Activated CD4-positive, alpha-beta memory T cell treated with anti-CD3 and anti-CD28 coated beads, Interleukin-2, amount 10 ng/mL, durations not matched to agents 7 days and 5 days (primary cell): ENCODE measurements around the gene CTDSP2. TPM values are rescaled to one million over a fixed set of nuclear protein-coding genes. Genes with fewer than 3 reads are reported as not detected.

Experiments
- CTCF ChIA-PET: fragments of 350-600 bp; sonication (Branson Sonifier 250); formaldehyde crosslinking; loops from one replicate; lab custom pipeline; 2021; ENCODE audit warnings: antibody characterized with exemption, inconsistent platforms; lab: Charles Lee
- POLR2A ChIA-PET: fragments of 350-600 bp; sonication (Branson Sonifier 250); formaldehyde crosslinking; loops from one replicate; lab custom pipeline; 2021; ENCODE audit warnings: antibody characterized with exemption; lab: Charles Lee
- DNase-seq: peaks from one replicate; pipeline ENCODE4 v3.0.0-alpha.2; 2020
- H3K27ac Mint-ChIP-seq: one replicate; pipeline ENCODE4 v1.8.0; 2021; ENCODE audit warnings: mild to moderate bottlenecking, mixed read lengths
- H3K27me3 Mint-ChIP-seq: one replicate; pipeline ENCODE4 v1.8.0; 2021; ENCODE audit warnings: mixed read lengths
- H3K36me3 Mint-ChIP-seq: one replicate; pipeline ENCODE4 v1.8.0; 2021; ENCODE audit warnings: low read depth, mixed read lengths
- H3K4me1 Mint-ChIP-seq: one replicate; pipeline ENCODE4 v1.8.0; 2021; ENCODE audit warnings: mixed read lengths
- H3K4me3 Mint-ChIP-seq: one replicate; pipeline ENCODE4 v1.8.0; 2021; ENCODE audit warnings: mild to moderate bottlenecking, mixed read lengths
- H3K9me3 Mint-ChIP-seq: one replicate; pipeline ENCODE4 v1.8.0; 2021; ENCODE audit warnings: mixed read lengths
- total RNA-seq, 2 experiments: library from RNA; stranded (reverse); gene quantifications; one replicate each; pipeline ENCODE4 v1.2.3, GENCODE V29; 2021

The CTDSP2 gene
- total RNA-seq, 2 experiments from 2014 or later: 137 to 141 TPM

DNA sequence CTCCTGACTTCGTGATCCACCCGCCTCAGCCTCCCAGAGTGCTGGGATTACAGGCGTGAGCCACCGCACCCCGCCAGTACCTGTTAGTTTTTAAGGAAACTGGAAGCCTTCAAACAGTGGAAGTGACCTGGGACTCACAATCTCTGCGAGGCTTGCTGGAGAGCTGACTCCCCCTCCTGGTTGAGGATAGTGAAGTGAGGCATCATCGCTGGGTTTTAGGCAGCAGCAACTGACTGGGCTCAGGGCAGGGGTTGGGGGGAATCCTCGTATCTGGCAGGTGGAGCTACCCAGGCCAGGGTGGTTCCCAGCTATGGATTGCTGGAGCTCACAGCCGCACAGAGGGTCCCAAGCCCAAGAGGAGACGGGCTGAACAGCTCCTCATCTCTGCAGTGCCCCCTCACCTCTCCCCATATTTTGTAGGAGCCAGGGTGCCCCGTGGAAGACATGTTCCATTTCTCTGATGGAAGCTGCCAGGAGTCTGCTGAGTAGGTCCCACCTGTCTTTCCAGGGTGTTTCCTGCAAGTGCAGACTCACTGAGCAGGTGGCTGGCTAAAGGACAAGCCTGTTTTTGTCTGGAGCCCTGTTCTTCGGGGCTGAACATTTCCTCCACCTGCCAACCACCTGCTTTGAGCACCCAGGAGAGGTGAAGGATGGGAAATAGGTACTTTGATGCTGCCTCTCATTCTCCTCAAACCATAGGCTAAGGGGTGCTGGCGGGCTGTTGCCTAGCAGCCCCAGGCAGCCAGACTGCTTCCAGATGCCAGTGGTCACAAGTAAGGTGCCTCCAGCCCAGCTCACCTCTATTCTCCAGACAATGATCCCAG lies 31.1 kb downstream of the CTDSP2 start:
- H3K27me3 Mint-ChIP-seq: no peaks in the 10 kb centered on the region
- H3K9me3 Mint-ChIP-seq: no peaks in the 10 kb centered on the region
- CTCF ChIA-PET: interaction anchor here (0.9 to 1.4 kb wide), 3 partner anchors 12 to 90 kb away, joined by 3 read pairs; no protein-coding TSS in a partner anchor
- POLR2A ChIA-PET: no interaction called here
- no peak overlapping the region for H3K4me3 Mint-ChIP-seq
- no peak overlapping the region for H3K27ac Mint-ChIP-seq
- no peak for DNase-seq
- H3K36me3 Mint-ChIP-seq: peaks cover 7% of the 10 kb centered on the region
- H3K4me1 Mint-ChIP-seq: peaks cover 4% of the 10 kb centered on the region

DNA sequence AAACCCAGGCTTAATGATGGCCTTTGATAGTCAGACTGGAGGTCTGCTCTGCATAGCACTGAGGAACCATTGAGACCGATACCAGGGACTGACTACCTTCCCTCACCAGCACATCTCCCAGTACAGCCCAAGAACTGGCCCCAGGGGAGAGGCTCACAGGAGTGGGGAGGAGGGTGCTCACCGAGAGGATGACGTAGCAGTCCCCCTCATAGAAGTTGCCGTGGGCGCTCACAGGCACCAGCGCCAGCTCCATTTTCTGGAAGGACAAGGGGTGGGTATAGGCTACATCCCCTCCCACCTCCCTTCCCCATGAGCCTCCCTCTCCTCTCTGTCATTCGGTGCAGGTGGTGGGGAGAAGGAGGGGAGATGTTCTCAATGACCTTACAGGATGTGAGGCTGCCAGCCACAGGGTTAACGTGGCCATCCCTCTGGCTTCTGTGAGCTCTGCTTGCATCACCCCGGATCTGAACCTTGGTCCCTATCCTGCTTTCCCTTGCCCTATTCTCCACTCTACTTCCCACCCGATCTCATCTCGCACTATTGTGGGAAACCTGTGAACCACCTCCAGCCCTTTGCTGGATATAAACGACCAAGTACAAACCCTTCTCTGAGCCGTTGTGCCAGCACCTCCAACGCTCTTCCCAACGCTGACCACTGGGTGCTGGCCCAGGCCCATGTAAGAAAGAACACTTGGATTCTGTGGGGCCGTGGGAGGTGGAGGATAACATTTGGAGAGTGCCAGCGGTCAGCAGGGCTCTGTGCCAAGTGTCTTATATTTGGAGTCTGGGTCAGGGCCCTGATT lies 32.4 kb downstream of the CTDSP2 start:
- DNase-seq: no peak
- ChIA-PET POLR2A (no interaction called here), CTCF (interaction anchor here (1.4 kb wide), 1 partner anchor 89 kb away, joined by 3 read pairs; no protein-coding TSS in a partner anchor)
- Mint-ChIP-seq H3K36me3 (peaks cover 7% of the 10 kb centered on the region), H3K4me3 (no peak overlapping the region), H3K9me3 (no peaks in the 10 kb centered on the region), H3K27ac (no peak overlapping the region), H3K27me3 (no peaks in the 10 kb centered on the region), H3K4me1 (peaks cover 4% of the 10 kb centered on the region)

DNA sequence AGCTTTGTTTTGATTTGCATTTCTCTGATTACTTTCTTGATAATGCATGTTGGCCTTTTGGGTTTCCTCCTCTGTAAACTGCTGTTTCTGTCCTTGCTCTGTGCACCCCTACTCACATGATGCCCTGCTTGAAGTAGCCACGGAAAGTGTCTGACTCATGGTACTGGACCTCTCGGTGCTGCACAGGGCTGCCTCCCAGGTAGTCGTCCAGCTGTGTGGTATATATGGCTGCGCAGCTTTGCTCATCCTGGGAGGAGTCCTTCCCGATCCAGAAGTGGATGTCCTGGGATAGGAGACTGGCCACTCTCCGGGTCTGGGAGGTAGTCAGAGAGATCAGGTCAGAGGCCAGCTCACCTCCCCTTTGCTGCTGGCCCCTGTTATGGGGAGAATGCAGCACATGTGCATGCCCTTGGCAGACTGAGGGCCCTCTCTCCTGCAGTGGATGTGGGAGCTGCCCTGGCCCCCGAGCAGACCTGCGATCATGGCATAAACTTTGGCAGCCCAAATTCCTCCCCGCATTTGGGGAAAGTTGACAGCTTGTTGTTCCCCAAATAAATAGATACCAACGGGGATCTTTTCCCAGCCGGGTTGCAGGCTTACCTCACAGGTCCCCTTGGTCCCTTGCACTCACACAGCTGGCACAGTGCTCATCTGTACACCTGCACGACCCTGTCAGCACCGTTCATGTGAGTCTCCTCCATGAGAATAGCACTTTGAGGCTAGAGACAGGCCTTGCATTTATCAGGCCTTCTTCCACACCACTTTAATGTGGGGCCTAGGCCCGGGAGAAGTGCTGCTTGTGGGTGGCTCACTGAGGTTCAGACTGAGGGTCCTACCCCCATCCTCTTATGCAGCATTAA lies 33.2 kb downstream of the CTDSP2 start:
- ChIA-PET CTCF (interaction anchor here (0.6 to 2.3 kb wide), 4 partner anchors 11 to 109 kb away, joined by 3 to 7 read pairs (median 3); no protein-coding TSS in a partner anchor), POLR2A (no interaction called here)
- Mint-ChIP-seq H3K4me1 (peaks cover 4% of the 10 kb centered on the region), H3K9me3 (no peaks in the 10 kb centered on the region), H3K4me3 (no peak overlapping the region), H3K27ac (no peak overlapping the region), H3K27me3 (no peaks in the 10 kb centered on the region), H3K36me3 (no peaks in the 10 kb centered on the region)
- no peak for DNase-seq

DNA sequence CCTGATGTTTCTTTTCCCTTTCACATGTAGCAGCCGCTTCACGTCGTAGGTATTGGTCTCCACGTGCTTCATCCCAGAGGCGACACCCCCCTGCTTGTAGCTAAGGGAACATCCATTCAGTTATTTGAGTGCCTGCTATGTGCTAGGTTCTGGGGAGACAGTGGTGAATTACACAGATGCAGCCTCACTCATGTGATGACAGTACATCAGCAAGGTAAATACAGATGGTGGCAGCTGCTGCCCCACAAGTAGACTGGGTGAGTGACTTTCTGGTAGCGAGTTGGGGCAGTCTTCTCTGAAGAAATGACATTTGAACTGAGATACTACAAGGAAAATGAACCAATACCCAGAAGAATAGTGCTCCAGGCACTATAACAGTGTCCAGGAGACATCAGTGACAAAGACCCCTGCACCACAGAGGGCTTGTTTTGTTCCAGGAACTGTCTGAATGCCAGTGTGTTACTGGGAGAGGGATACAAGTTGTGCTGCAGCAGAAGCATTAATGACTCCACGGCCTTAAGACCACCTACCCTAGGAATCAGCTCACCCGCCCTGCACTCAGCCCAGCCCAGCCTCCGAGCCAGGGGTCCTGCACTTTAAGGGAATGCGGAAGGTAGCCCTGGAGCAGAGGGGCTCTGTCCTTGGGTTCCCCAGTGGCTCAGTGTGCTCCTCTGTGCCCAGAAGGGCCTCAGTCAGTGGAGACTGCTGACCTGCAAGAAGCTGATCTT lies 35.3 kb downstream of the CTDSP2 start:
- peaks cover 4% of the 10 kb centered on the region for H3K4me1 Mint-ChIP-seq
- no peak for DNase-seq
- H3K4me3 Mint-ChIP-seq: no peak overlapping the region
- ChIA-PET POLR2A (no interaction called here), CTCF (interaction anchor here (0.5 to 2.3 kb wide), 4 partner anchors 9 to 101 kb away, joined by 3 to 7 read pairs (median 4); no protein-coding TSS in a partner anchor)
- H3K27me3 Mint-ChIP-seq: no peaks in the 10 kb centered on the region
- no peaks in the 10 kb centered on the region for H3K36me3 Mint-ChIP-seq
- no peak overlapping the region for H3K27ac Mint-ChIP-seq
- H3K9me3 Mint-ChIP-seq: no peaks in the 10 kb centered on the region

DNA sequence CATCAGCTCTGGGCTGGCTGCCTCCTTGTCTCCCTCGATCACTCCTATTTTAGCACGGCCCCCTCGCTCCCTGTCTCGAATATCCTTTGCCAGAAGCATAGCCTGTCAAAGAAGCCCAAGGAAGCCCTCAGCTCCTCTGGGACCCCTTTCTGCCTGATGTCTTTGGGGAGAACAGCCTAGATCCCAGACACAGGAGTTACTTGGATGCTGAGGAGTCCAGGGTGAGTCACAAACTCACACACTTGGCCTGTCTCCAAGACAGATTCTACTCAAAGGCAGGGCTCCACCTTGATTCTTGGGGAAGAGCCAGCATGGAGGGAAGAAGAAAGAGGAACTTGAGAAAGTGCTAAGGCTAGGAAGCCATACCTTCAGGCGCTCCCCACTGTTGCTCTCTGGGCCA lies 36.1 kb downstream of the CTDSP2 start:
- ChIA-PET POLR2A (no interaction called here), CTCF (no interaction called here)
- Mint-ChIP-seq H3K9me3 (no peaks in the 10 kb centered on the region), H3K4me1 (peaks cover 4% of the 10 kb centered on the region), H3K27ac (no peak overlapping the region), H3K4me3 (no peak overlapping the region), H3K27me3 (no peaks in the 10 kb centered on the region), H3K36me3 (no peaks in the 10 kb centered on the region)
- DNase-seq: no peak

DNA sequence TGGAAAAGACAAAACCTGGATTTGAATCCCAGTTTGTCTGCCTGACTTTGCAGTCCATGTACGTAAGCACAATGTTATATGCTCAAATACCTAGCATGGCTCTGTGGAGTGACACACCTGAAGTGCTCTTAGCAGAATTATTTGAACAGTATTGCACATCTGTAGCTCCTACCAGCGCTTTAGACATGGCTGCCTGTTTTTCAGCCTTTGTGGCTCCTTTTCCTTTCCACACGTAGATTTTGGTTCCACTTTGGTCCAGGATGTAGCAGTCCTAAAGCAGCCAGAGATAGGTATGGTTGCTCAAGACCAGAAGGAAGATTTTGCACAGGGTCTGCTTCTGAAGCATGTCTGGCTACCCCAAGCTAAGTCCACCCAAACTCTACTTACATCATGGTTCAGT lies 37.1 kb downstream of the CTDSP2 start:
- ChIA-PET POLR2A (no interaction called here), CTCF (no interaction called here)

DNA sequence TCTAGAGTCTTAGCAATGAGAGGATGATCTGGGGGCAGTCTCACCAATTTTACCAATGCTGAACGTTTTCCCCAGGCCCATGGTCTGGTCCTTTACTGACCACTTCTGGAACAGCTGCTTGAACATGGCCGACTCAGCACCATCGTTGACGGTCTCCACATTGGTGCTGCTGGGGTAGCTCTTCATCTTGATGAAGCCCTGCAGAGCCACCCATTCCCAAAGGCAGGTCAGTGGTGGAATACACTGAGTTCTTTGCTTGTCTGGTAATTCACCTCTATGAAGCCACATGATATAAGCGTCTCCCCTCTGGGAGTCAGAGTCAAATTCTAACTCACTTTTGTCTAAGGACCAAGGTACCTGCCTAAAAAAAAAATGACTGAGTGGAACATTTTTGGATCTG lies 38.2 kb downstream of the CTDSP2 start:
- CTCF ChIA-PET: no interaction called here
- Mint-ChIP-seq H3K27me3 (no peaks in the 10 kb centered on the region), H3K27ac (no peak overlapping the region), H3K36me3 (no peaks in the 10 kb centered on the region), H3K4me1 (peaks cover 4% of the 10 kb centered on the region), H3K4me3 (no peak overlapping the region), H3K9me3 (no peaks in the 10 kb centered on the region)
- POLR2A ChIA-PET: interaction anchor here (0.7 kb wide), 1 partner anchor 109 kb away, joined by 3 read pairs; no protein-coding TSS in a partner anchor
- DNase-seq: no peak

More for the DNA sequence above, 37.1 kb downstream of the CTDSP2 start:
- Mint-ChIP-seq H3K27me3 (no peaks in the 10 kb centered on the region), H3K27ac (no peak overlapping the region), H3K4me1 (peaks cover 4% of the 10 kb centered on the region), H3K36me3 (no peaks in the 10 kb centered on the region), H3K9me3 (no peaks in the 10 kb centered on the region), H3K4me3 (no peak overlapping the region)
- no peak for DNase-seq

DNA sequence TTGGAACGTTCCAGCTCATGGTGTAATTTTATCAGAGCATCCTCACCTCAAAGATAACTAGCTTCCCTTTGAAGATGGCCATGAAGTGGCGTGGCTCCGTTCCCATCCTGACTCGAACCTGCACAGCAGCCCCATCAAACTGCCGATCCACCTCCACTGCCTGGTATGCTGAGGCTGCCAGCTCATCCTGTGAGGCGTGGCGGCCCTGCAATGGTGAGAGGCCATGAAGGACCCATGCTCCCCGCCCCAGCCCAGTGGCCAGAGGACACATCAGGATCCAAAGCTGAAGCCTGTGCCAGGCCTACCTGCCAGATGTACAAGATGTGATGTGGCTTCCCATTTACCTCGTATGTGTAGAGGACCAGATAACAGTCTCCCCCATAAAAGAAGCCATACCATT lies 39.2 kb downstream of the CTDSP2 start:
- no peaks in the 10 kb centered on the region for H3K9me3 Mint-ChIP-seq

DNA sequence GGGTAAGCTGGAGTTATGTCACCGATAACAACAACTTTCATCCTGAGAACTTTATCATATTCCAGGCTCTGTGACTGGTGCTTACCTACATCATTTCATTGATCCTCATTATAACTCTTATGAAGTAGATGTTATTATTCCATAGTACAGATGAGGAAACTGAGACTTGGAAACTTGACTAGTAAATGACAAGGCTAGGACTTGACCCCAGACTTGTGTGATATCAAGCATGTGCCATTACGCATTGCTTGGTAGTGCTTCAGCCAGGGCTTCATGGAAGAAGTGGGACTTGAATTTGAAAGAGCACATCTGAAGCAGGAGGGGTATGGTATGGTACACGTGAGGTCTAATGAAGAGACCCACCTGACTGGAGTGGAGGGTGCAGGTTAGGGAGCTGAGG lies 39.9 kb downstream of the CTDSP2 start:
- no peaks in the 10 kb centered on the region for H3K4me1 Mint-ChIP-seq
- DNase-seq: no peak
- no peak overlapping the region for H3K27ac Mint-ChIP-seq
- peaks cover 3% of the 10 kb centered on the region for H3K36me3 Mint-ChIP-seq
- CTCF ChIA-PET: interaction anchor here (1.6 kb wide), 1 partner anchor 99 kb away, joined by 6 read pairs; no protein-coding TSS in a partner anchor
- no peaks in the 10 kb centered on the region for H3K9me3 Mint-ChIP-seq
- POLR2A ChIA-PET: no interaction called here
- no peak overlapping the region for H3K4me3 Mint-ChIP-seq
- no peaks in the 10 kb centered on the region for H3K27me3 Mint-ChIP-seq

More for the DNA sequence above, 39.2 kb downstream of the CTDSP2 start:
- no peak overlapping the region for H3K27ac Mint-ChIP-seq
- ChIA-PET CTCF (interaction anchor here (1.6 kb wide), 1 partner anchor 98 kb away, joined by 6 read pairs; no protein-coding TSS in a partner anchor), POLR2A (no interaction called here)
- no peaks in the 10 kb centered on the region for H3K4me1 Mint-ChIP-seq
- no peak overlapping the region for H3K4me3 Mint-ChIP-seq
- no peak for DNase-seq
- H3K27me3 Mint-ChIP-seq: no peaks in the 10 kb centered on the region
- H3K36me3 Mint-ChIP-seq: peaks cover 3% of the 10 kb centered on the region

DNA sequence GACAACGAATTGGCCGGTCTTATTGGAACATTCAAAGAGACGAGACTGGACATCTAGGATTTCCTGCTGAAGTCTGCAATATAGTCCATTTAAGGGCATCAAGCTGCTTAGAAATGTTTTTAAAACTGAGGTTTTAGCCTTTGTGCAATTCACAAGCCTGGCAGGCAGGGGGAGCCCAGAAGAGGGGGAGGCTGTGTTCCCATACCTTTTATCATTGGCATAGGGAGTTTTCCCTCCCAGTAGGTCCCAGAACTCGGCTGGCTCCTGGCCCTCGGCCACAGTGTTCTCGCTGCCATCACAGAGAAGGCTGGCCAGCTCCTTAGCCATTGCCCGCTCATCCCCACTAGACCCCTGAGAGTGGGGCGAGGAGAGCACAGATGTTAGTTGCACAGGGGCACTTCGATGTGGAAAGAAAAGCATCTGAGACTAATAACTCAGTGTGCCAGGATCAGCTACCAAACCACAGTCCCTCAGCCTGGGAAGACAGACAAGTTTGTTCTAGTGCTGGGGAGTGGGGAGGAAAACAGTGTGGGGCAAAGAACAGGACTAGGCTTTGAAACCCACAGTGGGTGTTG lies 43.1 kb downstream of the CTDSP2 start:
- ChIA-PET POLR2A (interaction anchor here (0.9 to 1.9 kb wide), 3 partner anchors 40 to 102 kb away, joined by 3 to 6 read pairs (median 4); no protein-coding TSS in a partner anchor), CTCF (interaction anchor here (0.7 to 4.0 kb wide), 20 partner anchors 9 to 128 kb away, joined by 3 to 55 read pairs (median 5); partner anchors contain the start of genes AVIL and TSFM)
- Mint-ChIP-seq H3K36me3 (peaks cover 10% of the 10 kb centered on the region), H3K27ac (no peak overlapping the region), H3K4me3 (no peak overlapping the region), H3K9me3 (no peaks in the 10 kb centered on the region), H3K27me3 (no peaks in the 10 kb centered on the region), H3K4me1 (no peaks in the 10 kb centered on the region)
- DNase-seq: peak; percentile 30

DNA sequence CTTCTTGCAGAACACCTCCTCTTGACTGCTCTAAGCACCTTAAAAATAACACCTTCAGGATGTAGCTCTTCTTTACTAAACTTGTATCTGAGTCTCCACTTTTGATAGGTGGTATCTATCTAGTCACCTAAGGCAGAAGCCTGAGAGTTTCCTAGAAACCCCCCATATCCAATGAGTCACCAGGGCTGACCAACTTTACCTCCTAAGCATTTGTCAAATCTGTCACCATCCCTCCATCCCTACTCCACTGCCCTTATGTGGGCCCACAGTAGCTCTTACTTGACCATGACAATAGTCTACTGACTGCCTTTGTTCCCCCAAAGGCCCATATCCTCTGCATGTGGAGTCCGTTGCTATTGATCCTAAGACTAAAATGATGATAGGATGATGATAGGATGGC lies 43.9 kb downstream of the CTDSP2 start:
- no peaks in the 10 kb centered on the region for H3K4me1 Mint-ChIP-seq

More for the DNA sequence above, 43.9 kb downstream of the CTDSP2 start:
- no peaks in the 10 kb centered on the region for H3K27me3 Mint-ChIP-seq
- H3K36me3 Mint-ChIP-seq: peaks cover 13% of the 10 kb centered on the region
- H3K27ac Mint-ChIP-seq: no peak overlapping the region
- CTCF ChIA-PET: interaction anchor here (0.7 to 4.0 kb wide), 22 partner anchors 8 to 129 kb away, joined by 3 to 55 read pairs (median 4); partner anchors contain the start of genes AVIL and TSFM
- H3K4me3 Mint-ChIP-seq: no peak overlapping the region
- H3K9me3 Mint-ChIP-seq: no peaks in the 10 kb centered on the region
- DNase-seq: no peak
- POLR2A ChIA-PET: interaction anchor here (0.7 to 1.9 kb wide), 5 partner anchors 9 to 102 kb away, joined by 3 to 6 read pairs (median 4); partner anchors contain the start of gene TSFM
